HEK293 (cell line): ENCODE results near the gene CDH23.

ENCODE experiments used
- CTCF ChIA-PET: fragments of 350-600 bp; formaldehyde crosslinking; extraction: SDS; loops from one replicate; lab custom pipeline; 2021; ENCODE audit warnings: antibody characterized with exemption; lab: Yijun Ruan, JAX
- POLR2A ChIA-PET: fragments of 300-600 bp; formaldehyde crosslinking; extraction: SDS; loops from one replicate; lab custom pipeline; 2020; ENCODE audit warnings: antibody characterized with exemption, inconsistent platforms; lab: Yijun Ruan, JAX
- H3K27ac ChIP-seq: fragments of 200-500 bp; sonication (Bioruptor generic); 2 replicates; pipeline ENCODE4 v1.5.1; 2014; ENCODE audit warnings: low read depth, low read length, control low read depth, inconsistent platforms; ENCODE audit errors: extremely low read depth
- H3K36me3 ChIP-seq, 2 experiments: fragments of 200-500 bp in 1 of 2; sonication (Bioruptor generic) in 1 of 2; 1 replicate in 1 of 2; 2 replicates in 1 of 2; pipeline ENCODE4 v1.5.1; 2014 to 2017; ENCODE audit warnings: inconsistent platforms in 2 of 2, low read length in 2 of 2; ENCODE audit not compliant: control insufficient read depth in 2 of 2, insufficient read depth in 1 of 2
- H3K4me1 ChIP-seq: fragments of 200-500 bp; sonication (Bioruptor generic); 2 replicates; pipeline ENCODE4 v1.5.1; 2014; ENCODE audit warnings: mild to moderate bottlenecking, low read length, inconsistent platforms; ENCODE audit not compliant: control insufficient read depth, insufficient read depth
- H3K4me3 ChIP-seq: 2 replicates; pipeline ENCODE4 v1.5.1; 2011; ENCODE audit warnings: low read depth, mild to moderate bottlenecking, control low read depth, low read length, moderate library complexity
- H3K9me3 ChIP-seq: fragments of 200-500 bp; sonication (Bioruptor generic); 2 replicates; pipeline ENCODE4 v1.5.1; 2014; ENCODE audit warnings: low read depth, low read length, inconsistent platforms; ENCODE audit not compliant: control insufficient read depth, insufficient read depth
- ATF2 ChIP-seq: fragments of 450-650 bp; formaldehyde crosslinking; IDR thresholded peaks from 2 replicates; pipeline ENCODE4 v1.5.1; 2016; ENCODE audit warnings: missing biosample characterization, missing genetic modification characterization, low read depth
- GLIS2 ChIP-seq: fragments of 450-650 bp; formaldehyde crosslinking; IDR thresholded peaks from 2 replicates; pipeline ENCODE4 v1.5.1; 2016; ENCODE audit warnings: missing biosample characterization, missing genetic modification characterization
- HOXC10 ChIP-seq: sonication (generic); formaldehyde crosslinking; IDR thresholded peaks from 2 replicates; pipeline ENCODE4 v1.8.1; 2023; ENCODE audit warnings: mild to moderate bottlenecking, missing genetic modification reagents
- MEIS1 ChIP-seq: sonication (generic); formaldehyde crosslinking; IDR thresholded peaks from 2 replicates; pipeline ENCODE4 v1.8.1; 2022; ENCODE audit warnings: missing genetic modification reagents, mild to moderate bottlenecking, borderline replicate concordance
- PRDM1 ChIP-seq: fragments of 450-650 bp; formaldehyde crosslinking; IDR thresholded peaks from 2 replicates; pipeline ENCODE4; 2016; ENCODE audit warnings: missing biosample characterization, missing genetic modification characterization
- ZBTB10 ChIP-seq: fragments of 450-650 bp; formaldehyde crosslinking; IDR thresholded peaks from 2 replicates; pipeline ENCODE4 v1.5.1; 2016; ENCODE audit warnings: missing biosample characterization, missing genetic modification characterization
- ZBTB20 ChIP-seq: fragments of 450-650 bp; formaldehyde crosslinking; IDR thresholded peaks from 2 replicates; pipeline ENCODE4 v1.5.1; 2016; ENCODE audit warnings: missing biosample characterization, missing genetic modification characterization
- ZEB2 ChIP-seq: fragments of 450-650 bp; formaldehyde crosslinking; IDR thresholded peaks from 2 replicates; pipeline ENCODE4 v1.5.1; 2016; ENCODE audit warnings: missing biosample characterization, missing genetic modification characterization
- ZNF121 ChIP-seq: fragments of 450-650 bp; formaldehyde crosslinking; IDR thresholded peaks from 2 replicates; pipeline ENCODE4 v1.5.1; 2016; ENCODE audit warnings: missing biosample characterization, missing genetic modification characterization
- ZNF157 ChIP-seq: fragments of 450-650 bp; formaldehyde crosslinking; IDR thresholded peaks from 2 replicates; pipeline ENCODE4 v1.5.1; 2016; ENCODE audit warnings: missing biosample characterization, missing genetic modification characterization
- ZNF174 ChIP-seq: fragments of 450-650 bp; formaldehyde crosslinking; IDR thresholded peaks from 2 replicates; pipeline ENCODE4 v1.5.0; 2017; ENCODE audit warnings: missing biosample characterization, mild to moderate bottlenecking, missing genetic modification characterization
- ZNF19 ChIP-seq: fragments of 450-650 bp; formaldehyde crosslinking; IDR thresholded peaks from 2 replicates; pipeline ENCODE4; 2016; ENCODE audit warnings: missing biosample characterization, missing genetic modification characterization, low read depth
- ZNF221 ChIP-seq: fragments of 450-650 bp; formaldehyde crosslinking; IDR thresholded peaks from 2 replicates; pipeline ENCODE4 v1.5.1; 2017; ENCODE audit warnings: missing biosample characterization, missing genetic modification characterization, borderline replicate concordance
- ZNF239 ChIP-seq: fragments of 450-650 bp; formaldehyde crosslinking; IDR thresholded peaks from 2 replicates; pipeline ENCODE4 v1.5.1; 2016; ENCODE audit warnings: missing biosample characterization, missing genetic modification characterization
- ZNF350 ChIP-seq: fragments of 450-650 bp; formaldehyde crosslinking; IDR thresholded peaks from 2 replicates; pipeline ENCODE4 v1.5.0; 2017; ENCODE audit warnings: missing biosample characterization, mild to moderate bottlenecking, missing genetic modification characterization
- ZNF501 ChIP-seq: fragments of 450-650 bp; formaldehyde crosslinking; IDR thresholded peaks from 2 replicates; pipeline ENCODE4 v1.5.1; 2016; ENCODE audit warnings: missing biosample characterization, missing genetic modification characterization
- ZNF571 ChIP-seq: fragments of 450-650 bp; formaldehyde crosslinking; IDR thresholded peaks from 2 replicates; pipeline ENCODE4 v1.5.0; 2017; ENCODE audit warnings: missing biosample characterization, missing genetic modification characterization
- ZNF585B ChIP-seq: fragments of 450-650 bp; formaldehyde crosslinking; IDR thresholded peaks from 2 replicates; pipeline ENCODE4 v1.5.1; 2016; ENCODE audit warnings: missing biosample characterization, missing genetic modification characterization
- ZNF600 ChIP-seq: fragments of 450-650 bp; formaldehyde crosslinking; IDR thresholded peaks from 2 replicates; pipeline ENCODE4 v1.5.1; 2016; ENCODE audit warnings: missing biosample characterization, missing genetic modification characterization
- ZNF621 ChIP-seq: fragments of 450-650 bp; formaldehyde crosslinking; IDR thresholded peaks from 2 replicates; pipeline ENCODE4 v1.5.1; 2017; ENCODE audit warnings: missing biosample characterization, missing genetic modification characterization
- ZNF664 ChIP-seq: fragments of 450-650 bp; formaldehyde crosslinking; IDR thresholded peaks from 2 replicates; pipeline ENCODE4 v1.5.1; 2016; ENCODE audit warnings: missing biosample characterization, missing genetic modification characterization
- ZNF843 ChIP-seq: fragments of 450-650 bp; formaldehyde crosslinking; IDR thresholded peaks from 2 replicates; pipeline ENCODE4 v1.5.1; 2016; ENCODE audit warnings: missing biosample characterization, missing genetic modification characterization
- TF ChIP-seq, protein P1 (sequence below): fragments of 450-650 bp; formaldehyde crosslinking; IDR thresholded peaks from 2 replicates; pipeline ENCODE4 v1.5.1; 2016; ENCODE audit warnings: missing biosample characterization, missing genetic modification characterization
- TF ChIP-seq, protein P2 (sequence below): fragments of 450-650 bp; formaldehyde crosslinking; IDR thresholded peaks from 2 replicates; pipeline ENCODE4 v1.5.1; 2017; ENCODE audit warnings: missing biosample characterization, missing genetic modification characterization
- TF ChIP-seq, protein P3 (sequence below): fragments of 450-650 bp; formaldehyde crosslinking; IDR thresholded peaks from 2 replicates; pipeline ENCODE4 v1.5.1; 2016; ENCODE audit warnings: missing biosample characterization, missing genetic modification characterization
- TF ChIP-seq, protein P4 (sequence below): fragments of 450-650 bp; formaldehyde crosslinking; IDR thresholded peaks from 2 replicates; pipeline ENCODE4 v1.5.1; 2016; ENCODE audit warnings: missing biosample characterization, missing genetic modification characterization

CDH23 gene

GRCh38 chr10:71528371-71529206 is 131.9 kb downstream of the CDH23 start:
- Histone ChIP-seq H3K4me3 (no peak overlapping the region), H3K27ac (no peak overlapping the region), H3K9me3 (no peaks in the 10 kb centered on the region), H3K36me3 (no peaks in the 10 kb centered on the region)
- CTCF ChIA-PET: no interaction called here
- TF ChIP-seq ZNF157 (tag by site-specific recombination) (no peak), PRDM1 (tag by site-specific recombination) (no peak), ZNF843 (tag by site-specific recombination) (no peak), ZNF664 (no peak), ZNF621 (tag by site-specific recombination) (no peak), ZNF121 (no peak), ZNF19 (tag by site-specific recombination) (no peak), ZNF174 (no peak), ZNF239 (tag by site-specific recombination) (no peak), ZNF600 (no peak), MEIS1 (CRISPR knock-in tag) (no peak), ZEB2 (tag by site-specific recombination) (no peak), ZNF350 (tag by site-specific recombination) (no peak)
- TF ChIP-seq, protein P1, sequence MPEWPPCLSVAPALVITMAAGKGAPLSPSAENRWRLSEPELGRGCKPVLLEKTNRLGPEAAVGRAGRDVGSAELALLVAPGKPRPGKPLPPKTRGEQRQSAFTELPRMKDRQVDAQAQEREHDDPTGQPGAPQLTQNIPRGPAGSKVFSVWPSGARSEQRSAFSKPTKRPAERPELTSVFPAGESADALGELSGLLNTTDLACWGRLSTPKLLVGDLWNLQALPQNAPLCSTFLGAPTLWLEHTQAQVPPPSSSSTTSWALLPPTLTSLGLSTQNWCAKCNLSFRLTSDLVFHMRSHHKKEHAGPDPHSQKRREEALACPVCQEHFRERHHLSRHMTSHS (tag by site-specific recombination): no peak
- TF ChIP-seq, protein P2, sequence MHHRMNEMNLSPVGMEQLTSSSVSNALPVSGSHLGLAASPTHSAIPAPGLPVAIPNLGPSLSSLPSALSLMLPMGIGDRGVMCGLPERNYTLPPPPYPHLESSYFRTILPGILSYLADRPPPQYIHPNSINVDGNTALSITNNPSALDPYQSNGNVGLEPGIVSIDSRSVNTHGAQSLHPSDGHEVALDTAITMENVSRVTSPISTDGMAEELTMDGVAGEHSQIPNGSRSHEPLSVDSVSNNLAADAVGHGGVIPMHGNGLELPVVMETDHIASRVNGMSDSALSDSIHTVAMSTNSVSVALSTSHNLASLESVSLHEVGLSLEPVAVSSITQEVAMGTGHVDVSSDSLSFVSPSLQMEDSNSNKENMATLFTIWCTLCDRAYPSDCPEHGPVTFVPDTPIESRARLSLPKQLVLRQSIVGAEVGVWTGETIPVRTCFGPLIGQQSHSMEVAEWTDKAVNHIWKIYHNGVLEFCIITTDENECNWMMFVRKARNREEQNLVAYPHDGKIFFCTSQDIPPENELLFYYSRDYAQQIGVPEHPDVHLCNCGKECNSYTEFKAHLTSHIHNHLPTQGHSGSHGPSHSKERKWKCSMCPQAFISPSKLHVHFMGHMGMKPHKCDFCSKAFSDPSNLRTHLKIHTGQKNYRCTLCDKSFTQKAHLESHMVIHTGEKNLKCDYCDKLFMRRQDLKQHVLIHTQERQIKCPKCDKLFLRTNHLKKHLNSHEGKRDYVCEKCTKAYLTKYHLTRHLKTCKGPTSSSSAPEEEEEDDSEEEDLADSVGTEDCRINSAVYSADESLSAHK (tag by site-specific recombination): no peak
- TF ChIP-seq, all 188 proteins: peak for 0
- POLR2A ChIA-PET: no interaction called here
- H3K4me1 ChIP-seq: no peaks in the 10 kb centered on the region

DNA sequence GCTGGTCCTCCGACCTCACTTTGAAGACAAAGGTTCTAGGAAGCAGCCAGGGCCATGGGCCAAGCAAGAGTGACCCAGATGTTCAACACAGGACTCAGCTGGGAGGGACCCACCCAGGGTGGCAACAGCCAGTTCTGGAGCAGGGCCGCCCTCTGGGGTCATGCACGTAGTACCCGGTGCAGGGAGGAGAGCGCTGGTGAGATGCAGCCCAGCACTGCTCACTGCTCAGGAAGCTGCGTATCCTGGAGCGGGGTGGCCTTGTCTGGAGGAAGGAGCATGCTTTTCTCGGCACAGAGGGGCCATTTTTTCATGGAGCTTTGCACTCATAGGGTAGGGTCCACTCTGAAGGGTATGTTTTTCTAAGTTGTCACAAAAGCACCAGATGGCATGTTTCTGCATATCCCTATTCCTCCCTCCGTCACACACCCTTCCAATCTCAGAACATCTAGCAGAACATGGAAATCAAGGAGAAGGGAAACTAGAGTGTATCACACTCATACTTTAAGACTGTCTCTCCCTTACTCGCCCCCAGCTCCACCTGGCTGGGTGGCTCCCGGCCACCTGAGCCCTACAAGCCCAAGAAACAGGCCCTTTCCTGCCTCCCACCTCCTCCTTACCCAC is 132.6 kb downstream of the CDH23 start:
- no peaks in the 10 kb centered on the region for H3K9me3 ChIP-seq
- H3K27ac ChIP-seq: no peak overlapping the region
- H3K4me1 ChIP-seq: no peaks in the 10 kb centered on the region
- H3K4me3 ChIP-seq: no peak overlapping the region
- H3K36me3 ChIP-seq: no peaks in the 10 kb centered on the region
- ChIA-PET CTCF (no interaction called here), POLR2A (no interaction called here)
- TF ChIP-seq GLIS2 (tag by site-specific recombination) (no peak), ZNF221 (tag by site-specific recombination) (no peak), ATF2 (tag by site-specific recombination) (no peak), ZNF501 (tag by site-specific recombination) (no peak), HOXC10 (no peak), ZBTB20 (tag by site-specific recombination) (no peak), ZNF121 (no peak), PRDM1 (tag by site-specific recombination) (no peak), ZBTB10 (no peak), ZNF585B (tag by site-specific recombination) (no peak), ZNF571 (tag by site-specific recombination) (no peak)
- TF ChIP-seq, protein P3, sequence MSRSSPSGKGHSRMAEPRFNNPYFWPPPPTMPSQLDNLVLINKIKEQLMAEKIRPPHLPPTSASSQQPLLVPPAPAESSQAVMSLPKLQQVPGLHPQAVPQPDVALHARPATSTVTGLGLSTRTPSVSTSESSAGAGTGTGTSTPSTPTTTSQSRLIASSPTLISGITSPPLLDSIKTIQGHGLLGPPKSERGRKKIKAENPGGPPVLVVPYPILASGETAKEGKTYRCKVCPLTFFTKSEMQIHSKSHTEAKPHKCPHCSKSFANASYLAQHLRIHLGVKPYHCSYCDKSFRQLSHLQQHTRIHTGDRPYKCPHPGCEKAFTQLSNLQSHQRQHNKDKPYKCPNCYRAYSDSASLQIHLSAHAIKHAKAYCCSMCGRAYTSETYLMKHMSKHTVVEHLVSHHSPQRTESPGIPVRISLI: no peak
- TF ChIP-seq, protein P4, sequence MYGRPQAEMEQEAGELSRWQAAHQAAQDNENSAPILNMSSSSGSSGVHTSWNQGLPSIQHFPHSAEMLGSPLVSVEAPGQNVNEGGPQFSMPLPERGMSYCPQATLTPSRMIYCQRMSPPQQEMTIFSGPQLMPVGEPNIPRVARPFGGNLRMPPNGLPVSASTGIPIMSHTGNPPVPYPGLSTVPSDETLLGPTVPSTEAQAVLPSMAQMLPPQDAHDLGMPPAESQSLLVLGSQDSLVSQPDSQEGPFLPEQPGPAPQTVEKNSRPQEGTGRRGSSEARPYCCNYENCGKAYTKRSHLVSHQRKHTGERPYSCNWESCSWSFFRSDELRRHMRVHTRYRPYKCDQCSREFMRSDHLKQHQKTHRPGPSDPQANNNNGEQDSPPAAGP (tag by site-specific recombination): no peak
